Fibroblast of villous mesenchyme (primary cell): ENCODE data around the gene FUBP3. TPM values are rescaled to one million over a fixed set of nuclear protein-coding genes. Genes with fewer than 3 reads are reported as not detected.

Experiments
- DNase-seq: peaks from one replicate; pipeline ENCODE4 v3.0.0-alpha.2; 2010; ENCODE audit warnings: low read depth
- H3K4me3 ChIP-seq: 2 replicates; pipeline ENCODE4 v1.5.1; 2011; ENCODE audit warnings: low read depth, mild to moderate bottlenecking, low read length
- total RNA-seq: library from RNA; depleted of rRNA; stranded (reverse); fragments of >200 nt; gene quantifications from 2 replicates; pipeline ENCODE4 v1.2.3, GENCODE V29; 2012
- TF ChIP-seq, protein P1 (sequence below): IDR thresholded peaks from 2 replicates; pipeline ENCODE4 v1.5.1; 2012; ENCODE audit warnings: low read depth, mild to moderate bottlenecking, low read length; ENCODE audit not compliant: insufficient read depth

FUBP3 gene
- total RNA-seq, 1 donor, result 39.3 TPM

DNA sequence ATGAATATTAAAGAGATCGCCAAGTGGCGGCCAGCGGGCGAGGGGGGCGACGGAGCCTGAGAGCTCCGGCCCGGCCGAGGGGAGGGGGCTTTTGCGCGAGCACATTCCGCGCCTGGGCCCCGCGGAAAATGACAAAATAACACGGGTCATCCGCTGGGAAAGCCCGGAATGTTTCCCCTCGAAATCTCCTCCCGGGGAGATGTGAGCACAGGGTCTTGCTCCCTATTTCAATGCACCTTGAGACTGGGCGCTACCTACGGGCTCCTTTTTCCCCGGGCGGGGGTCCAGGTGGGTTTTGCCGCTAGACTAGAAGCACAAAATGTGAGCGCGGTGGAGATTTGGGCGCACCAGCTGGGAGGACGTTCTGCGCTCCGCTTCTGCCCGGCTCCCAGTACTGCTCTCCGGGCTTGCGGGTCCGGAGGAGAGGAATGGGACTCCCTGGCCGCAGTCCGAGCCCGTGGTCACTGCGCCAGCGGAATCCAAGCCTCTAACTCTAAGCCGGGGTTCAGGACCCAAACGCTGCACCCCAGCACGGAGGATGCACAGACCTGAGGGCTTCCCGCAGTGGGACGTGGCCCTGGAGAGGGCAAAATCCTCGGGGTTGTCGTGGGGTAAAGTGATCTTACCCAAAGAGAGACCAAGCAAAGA is 82.2 kb downstream of the FUBP3 start:
- DNase-seq, result no peak
- TF ChIP-seq, protein P1, sequence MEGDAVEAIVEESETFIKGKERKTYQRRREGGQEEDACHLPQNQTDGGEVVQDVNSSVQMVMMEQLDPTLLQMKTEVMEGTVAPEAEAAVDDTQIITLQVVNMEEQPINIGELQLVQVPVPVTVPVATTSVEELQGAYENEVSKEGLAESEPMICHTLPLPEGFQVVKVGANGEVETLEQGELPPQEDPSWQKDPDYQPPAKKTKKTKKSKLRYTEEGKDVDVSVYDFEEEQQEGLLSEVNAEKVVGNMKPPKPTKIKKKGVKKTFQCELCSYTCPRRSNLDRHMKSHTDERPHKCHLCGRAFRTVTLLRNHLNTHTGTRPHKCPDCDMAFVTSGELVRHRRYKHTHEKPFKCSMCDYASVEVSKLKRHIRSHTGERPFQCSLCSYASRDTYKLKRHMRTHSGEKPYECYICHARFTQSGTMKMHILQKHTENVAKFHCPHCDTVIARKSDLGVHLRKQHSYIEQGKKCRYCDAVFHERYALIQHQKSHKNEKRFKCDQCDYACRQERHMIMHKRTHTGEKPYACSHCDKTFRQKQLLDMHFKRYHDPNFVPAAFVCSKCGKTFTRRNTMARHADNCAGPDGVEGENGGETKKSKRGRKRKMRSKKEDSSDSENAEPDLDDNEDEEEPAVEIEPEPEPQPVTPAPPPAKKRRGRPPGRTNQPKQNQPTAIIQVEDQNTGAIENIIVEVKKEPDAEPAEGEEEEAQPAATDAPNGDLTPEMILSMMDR, result no peak
- H3K4me3 ChIP-seq, result no peak overlapping the region

- DNase-seq, result no peak
- TF ChIP-seq, protein P1, result no peak
- H3K4me3 ChIP-seq, result no peak overlapping the region
These were observed 83.0 kb downstream of the FUBP3 start for GRCh38 chr9:130662099-130662969.

GRCh38 chr9:130662970-130663257 is 83.5 kb downstream of the FUBP3 start:
- no peak for DNase-seq
- TF ChIP-seq, protein P1, result no peak
- no peak overlapping the region for H3K4me3 ChIP-seq

DNA sequence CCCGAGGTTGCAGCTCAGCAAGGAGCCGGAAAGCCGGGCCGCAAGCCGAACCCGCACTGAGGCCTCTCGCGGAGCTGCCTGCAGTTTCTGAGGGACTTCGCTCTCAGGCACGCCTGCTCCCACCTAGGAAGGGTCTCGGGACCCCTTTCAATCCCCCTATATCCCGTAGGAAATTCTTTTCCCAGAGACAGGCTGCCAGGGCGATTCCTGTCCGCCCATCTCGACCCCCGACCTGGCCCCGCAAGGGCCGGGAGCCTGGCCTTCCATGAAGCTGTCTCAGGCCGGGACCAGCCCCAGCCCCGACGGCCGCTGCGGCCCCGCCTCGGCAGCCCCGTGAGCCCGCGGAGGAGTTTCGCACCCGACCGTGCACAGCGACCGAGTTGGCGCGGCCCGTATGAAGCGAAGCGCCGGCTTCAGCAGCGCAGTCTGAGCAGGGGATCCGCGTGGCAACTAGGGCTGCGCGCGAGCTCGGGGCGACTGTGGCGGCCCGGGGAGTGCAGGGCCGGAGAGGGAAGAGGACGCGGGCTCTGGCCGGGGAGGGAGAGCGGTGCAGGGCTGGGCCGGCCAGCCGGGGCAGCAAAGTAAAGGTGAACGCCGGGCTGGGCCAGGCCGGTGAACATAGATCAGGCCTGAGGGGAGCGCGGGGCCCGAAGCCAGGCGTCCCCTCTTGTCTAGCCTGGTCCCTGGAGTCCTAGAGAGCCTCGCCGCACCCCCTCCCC is 84.0 kb downstream of the FUBP3 start:
- H3K4me3 ChIP-seq, result no peak overlapping the region
- no peak for DNase-seq
- TF ChIP-seq, protein P1, result no peak

DNA sequence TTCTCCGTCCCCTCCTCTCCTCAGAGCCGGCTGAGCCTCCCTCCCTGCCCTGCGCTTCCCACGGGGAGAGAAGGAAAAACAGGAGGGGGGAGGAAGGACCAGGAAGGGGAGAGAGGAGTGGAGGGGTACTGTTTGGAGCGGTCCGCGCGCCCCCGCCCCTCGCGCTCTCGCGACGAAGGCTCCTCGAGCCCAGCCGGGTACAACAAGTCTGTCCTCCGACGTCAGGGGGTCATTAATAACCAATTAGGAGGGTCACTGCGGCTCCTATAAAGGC is 84.5 kb downstream of the FUBP3 start:
- no peak for DNase-seq
- H3K4me3 ChIP-seq, result no peak overlapping the region
- TF ChIP-seq, protein P1, result no peak

DNA sequence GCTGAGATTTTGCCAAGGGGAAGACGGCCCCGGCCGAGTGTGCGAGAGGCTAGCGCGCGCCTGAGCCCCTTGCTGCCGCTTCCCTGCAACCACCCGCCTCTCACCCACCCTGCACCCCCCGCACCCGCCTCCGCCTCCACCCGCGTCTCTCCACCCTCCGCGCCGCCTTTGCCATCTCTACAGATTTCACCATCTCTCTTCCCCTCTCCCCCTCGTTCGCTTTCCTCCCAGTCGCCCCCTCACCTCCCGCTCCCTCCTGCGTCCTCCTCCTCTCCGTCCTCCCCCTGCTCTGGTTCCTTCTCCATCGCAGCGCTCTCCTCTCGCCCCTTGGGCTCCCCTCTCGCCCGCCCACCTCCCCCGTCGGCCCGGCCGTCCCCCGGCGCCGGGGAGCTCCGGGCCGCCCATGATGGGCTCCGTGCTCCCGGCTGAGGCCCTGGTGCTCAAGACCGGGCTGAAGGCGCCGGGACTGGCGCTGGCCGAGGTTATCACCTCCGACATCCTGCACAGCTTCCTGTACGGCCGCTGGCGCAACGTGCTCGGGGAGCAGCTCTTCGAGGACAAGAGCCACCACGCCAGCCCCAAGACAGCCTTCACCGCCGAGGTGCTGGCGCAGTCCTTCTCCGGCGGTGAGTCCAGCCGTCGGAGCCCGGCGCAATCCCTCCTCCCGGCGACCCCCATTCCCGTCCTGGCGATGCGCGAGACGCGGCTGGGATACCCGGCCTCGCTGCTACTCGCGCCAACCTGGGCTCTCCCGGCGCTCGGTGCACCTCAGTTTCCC is 85.1 kb downstream of the FUBP3 start, which contains the start of gene PRDM12:
Gene PRDM12, plus strand, starts transcription at position 344 of the 778 bp plus-strand sequence. Its CDS starts 60 bp downstream, at position 404.
- no peak for DNase-seq
- TF ChIP-seq, protein P1, result no peak

More for the DNA sequence above, 85.1 kb downstream of the FUBP3 start, which contains the start of gene PRDM12:
- no peak within 1 kb of the TSS for H3K4me3 ChIP-seq
